Left hindlimb (tissue), 1 donor: Measurements from ENCODE around the gene CLIC5.

ENCODE experiments used
- DNase-seq: peaks from one replicate; pipeline ENCODE4 v3.0.0-alpha.2; 2018

The CLIC5 gene

DNA sequence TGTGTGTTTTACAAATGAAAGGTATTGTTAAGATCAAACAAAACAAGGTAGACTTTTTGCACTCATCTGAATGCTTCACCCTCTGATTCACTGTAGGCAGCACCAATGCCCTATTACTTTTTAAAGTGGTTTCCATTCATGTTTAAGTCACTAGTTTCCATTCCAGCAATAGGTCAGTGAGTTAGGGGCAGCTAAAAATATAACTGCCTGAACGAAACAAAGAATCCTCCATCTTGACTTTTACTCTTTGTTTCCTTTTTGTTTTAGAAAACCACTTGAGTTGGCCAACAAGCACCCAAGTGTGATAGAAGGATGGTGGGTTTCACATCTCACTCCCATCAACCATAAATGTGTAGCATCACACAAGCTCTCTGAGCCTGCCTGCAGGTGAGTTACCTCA is 25.5 kb downstream of the CLIC5 start:
- no peak for DNase-seq

DNA sequence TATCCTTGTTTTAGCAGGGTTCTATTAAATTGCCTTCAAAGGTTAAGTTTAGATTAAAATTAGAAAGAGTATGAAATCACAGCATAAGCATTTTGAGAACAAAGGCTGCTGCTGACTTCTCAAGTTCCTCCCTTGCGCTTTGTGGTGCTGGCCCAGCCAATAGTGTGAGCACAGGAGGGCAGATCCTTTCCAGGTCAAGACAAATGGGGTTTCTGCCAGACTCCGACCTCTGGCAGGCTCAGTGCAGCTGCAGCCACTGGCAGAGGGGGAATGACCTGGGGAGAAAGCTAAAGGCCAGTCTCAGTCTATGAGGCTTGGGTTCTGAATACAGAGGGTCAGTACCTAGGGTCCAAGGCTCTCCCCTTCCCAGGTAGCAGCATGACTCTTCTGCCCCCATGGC is 27.0 kb downstream of the CLIC5 start:
- DNase-seq = no peak

DNA sequence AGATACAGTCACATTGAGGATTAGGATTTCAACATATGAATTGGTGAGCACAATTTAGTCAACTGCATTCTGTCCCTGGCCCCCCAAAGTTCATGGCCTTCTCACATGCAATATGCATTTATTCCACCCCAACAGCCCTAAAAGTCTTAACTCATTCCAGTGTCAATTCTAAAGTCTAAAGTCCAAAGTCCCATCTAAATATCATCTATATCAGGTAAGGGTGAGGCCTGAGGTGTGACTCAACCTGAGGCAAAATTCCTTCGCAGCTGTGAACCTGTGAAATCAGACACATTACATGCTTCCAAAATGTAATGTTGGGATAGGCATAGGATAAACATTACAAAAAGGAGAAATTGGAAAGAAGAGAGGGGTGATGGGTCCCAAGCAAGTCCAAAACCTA is 27.8 kb downstream of the CLIC5 start:
- no peak for DNase-seq

DNA sequence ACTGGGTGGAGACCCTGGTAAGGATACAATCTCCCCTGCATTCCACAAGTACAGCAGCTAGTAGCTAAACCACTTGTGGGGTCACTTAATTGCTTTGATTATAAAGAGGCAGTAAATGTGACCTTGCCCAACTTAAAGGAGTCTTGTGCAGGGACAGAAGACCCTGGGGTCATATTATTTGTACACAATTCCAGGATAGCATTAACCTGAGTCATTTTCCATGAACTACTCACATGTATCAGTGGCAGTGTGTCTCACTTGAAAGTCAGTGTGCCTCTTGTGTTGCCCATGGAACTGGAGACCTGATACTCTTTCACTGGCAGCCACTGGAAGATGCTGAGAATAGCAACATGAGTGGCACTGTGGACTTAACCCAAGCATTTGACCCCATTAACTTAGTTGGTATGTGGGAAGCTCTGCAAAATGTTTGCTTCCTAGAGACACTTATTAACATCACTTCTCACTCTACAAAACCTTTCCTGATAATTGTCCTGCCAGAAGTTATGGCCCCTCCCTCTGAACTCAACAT is 28.9 kb downstream of the CLIC5 start:
- no peak for DNase-seq

DNA sequence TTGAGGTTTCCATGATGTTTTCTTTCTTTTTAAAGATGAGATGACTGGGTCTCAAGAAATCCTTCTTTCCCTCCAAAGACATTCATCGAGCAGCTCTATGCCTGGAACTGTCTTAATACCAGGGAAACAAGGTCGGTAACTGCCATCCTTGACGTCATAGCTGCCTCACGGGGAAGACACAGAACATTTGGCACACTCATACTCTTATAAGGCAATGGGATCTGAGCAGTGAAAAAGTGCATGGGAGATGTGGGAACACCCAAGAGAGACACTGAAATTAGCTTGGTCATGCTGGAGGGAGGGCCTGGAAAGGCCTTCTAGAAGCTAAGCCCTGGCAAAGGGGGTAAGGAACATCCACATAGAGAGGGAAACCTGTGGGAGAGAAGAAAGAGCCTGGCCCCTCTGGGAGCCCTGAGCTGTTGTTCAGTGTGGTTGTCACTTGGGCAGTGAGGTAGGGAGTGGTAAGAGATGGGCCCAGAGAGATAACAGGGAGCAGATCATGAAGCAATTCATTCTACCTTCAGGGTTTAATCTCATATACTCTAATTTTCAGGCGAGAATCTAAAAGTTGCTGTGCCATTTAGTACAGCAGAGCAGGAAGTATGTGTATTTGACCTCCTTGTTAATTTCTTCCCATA is 30.8 kb downstream of the CLIC5 start:
- no peak for DNase-seq

DNA sequence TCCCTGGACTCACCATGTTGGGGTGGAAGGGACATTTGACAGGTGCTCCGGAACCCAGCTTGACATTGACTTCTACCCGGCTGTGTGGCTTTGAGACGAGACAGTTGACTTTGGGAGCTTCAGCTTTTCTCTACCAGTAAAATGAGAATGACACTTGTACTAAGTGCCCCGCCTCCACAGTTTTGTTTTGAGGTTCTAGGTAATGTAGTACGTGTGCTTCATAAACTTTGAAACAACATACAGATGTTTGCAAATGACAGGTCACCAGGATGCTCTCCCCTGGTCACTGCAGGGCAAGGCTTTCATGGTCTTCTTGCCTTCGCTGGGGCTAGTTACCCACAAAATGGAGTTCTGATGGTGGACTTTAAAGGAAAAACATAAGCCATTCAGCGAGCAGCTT is 31.3 kb downstream of the CLIC5 start:
- DNase-seq = no peak

DNA sequence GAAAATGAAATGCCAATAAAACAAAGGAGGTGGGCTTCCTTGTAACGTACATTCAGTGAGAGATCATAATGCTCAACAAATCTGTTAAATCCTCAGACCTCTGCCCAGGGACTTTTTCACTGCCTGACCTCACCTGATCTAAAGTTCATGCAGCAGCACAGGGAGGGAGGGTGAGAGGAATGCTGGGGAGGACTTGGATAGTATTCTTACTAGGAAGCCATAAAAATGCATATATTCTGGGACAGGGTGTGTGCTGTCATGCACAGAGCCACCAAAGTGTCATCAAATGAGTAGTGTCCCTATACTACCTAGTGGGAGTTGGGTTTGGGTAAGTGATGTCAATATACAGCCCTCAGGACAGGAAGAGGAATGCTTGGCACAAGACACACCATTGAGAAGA is 32.6 kb downstream of the CLIC5 start:
- DNase-seq = no peak

DNA sequence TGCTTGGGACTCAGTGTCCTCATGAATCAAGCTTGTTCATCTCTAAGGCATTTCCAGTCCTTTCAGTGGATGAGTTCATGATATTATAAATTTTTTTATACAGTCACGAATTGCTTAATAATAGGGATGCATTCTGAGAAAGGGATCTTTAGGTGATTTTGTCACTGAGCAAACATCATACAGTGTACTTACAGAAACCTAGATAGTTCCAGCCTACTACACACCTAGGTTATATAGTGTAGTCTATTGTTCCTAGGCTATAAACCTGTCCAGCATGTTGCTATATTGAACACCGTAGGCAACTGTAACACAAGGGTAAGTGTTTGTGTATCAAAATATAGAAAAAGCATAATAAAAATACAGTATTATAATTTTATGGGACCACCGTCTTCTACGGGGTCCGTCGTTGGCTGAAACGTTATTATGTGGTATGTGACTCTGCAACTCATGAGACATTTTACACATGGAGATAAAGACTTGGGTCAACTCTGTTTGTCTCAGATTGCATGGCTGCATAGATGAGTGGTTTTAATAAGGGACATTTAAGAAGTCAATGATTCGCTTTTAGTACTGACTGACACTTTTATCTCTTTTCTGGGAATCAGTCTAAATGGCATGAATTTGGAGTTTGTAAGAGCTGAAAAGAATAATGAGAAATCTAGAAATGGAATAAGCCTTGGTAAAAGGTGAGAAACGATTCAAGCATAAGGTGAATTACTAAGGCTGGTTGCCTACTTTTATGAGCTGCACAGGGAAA is 33.2 kb downstream of the CLIC5 start:
- no peak for DNase-seq

DNA sequence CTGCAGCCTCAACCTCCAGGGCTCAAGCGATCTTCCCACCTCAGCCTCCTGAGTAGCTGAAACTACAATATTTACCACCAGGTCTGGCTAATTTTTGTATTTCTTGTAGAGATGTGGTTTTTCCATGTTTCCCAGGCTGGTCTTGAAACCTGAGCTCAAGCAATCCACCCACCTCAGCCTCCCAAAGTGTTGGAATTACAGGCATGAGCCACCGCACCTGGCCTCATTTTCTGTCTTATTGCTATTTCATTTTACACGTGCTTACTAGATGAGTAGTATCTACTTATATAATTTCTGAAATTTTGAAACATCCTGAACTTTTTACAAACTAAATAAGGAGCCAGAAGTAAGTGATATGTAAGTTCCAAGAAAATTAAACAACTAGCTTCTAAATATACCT is 34.6 kb downstream of the CLIC5 start:
- DNase-seq = no peak

DNA sequence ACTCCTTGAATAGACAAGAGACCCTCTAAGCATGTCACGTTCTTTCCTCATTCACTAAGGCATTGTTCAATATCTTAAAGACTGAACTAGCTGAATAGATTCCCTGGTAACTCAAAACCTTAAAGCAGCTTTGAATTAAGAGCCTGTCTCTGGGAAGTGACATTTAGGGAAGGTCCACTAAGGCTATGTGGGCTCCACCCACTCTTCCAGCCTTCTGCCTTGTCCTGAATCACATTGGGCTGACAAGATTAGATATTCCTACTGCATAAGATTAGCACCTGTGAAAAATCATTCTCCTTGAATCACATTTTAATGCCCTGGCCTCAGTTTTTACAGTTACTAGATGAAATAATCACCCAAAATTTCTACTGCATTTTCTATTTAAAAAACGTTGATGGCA is 36.3 kb downstream of the CLIC5 start:
- no peak for DNase-seq

DNA sequence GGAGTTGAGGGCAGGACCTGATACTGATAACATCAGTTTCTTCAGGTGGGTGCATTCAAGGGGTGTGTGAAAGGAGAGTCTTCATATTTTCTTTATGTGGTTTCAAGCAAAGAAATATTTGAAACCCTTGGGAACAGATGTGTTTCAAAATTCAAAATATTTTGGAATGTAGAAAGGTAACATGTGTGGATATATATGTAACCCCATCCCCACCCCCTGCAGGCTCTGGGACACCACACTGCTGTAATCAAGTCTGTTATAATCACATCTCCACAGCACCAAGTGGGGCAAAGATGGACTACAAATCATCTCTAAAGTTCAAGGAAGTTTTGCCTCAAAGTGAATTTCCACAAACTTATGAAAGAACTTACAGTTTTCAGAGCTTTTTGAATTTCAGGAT is 41.1 kb downstream of the CLIC5 start:
- no peak for DNase-seq

DNA sequence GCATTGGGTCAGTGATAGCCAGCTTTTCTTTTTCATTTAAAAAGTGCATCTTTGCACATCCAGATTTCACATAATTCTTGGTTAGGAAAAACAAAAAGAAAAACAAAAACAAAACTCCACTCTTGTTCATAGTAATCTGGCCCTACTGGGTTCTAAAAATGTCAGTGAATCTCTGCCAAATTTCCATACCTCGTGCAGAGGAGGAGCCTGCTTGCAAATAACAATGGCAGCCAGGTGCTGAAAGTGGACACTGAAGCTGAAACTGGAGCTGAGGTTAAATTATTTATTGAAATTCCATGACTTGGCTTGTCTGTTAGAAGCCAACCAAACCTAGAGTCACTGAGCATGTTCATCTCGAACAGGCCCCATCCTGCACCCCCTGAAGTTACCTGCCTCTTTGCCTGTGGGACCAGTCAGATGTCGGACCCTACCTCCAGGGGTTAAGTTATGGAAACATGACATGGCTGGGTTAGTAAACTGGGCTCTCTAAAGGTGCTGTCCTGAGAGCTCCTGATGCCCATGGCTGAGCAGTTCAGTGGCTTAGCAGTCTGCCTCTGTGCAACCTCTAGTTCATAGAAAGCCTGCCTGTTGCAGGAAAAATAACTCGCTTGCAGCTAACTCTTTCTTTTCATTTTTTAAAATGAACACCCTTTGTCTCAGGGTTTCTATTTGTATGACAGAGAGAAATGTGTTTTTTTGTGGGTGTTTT is 42.7 kb downstream of the CLIC5 start:
- DNase-seq = no peak

DNA sequence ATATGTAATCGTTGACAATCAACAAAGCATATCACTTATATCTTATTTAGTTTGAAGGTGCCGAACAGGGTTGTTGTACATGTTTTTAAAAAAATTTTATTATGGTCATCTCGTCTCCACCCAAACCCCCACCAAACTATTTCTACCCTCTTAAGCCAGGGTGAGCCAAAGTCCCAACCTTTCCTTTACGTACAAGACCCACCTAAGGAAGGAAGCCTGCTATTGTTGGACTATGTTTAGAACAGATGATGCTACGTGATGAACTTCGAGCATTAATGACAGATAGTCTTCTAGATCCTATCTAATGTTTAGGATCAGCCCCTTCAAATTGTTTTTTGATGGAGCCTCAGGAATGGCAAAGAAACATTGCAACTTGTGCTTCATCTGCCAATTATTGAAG is 44.4 kb downstream of the CLIC5 start:
- no peak for DNase-seq

DNA sequence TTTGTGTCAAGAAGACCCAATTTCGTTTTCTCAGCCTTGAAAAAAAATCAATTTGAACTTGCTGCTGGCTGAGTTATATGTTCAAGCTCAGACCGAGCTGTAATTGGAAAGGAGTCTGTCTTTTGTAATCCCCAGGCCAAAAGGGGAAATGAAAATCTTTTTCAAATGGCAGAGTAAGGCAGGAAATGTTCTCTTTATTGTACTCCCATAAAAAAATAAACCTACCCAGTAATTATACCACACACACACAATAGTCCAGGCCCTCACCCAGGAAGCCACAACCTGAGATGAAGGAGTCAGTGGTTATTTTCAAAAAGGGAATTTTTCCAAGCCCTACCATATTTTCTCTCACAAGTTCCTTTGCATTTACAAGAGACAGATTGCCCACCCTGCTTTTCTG is 45.3 kb downstream of the CLIC5 start:
- DNase-seq = no peak

DNA sequence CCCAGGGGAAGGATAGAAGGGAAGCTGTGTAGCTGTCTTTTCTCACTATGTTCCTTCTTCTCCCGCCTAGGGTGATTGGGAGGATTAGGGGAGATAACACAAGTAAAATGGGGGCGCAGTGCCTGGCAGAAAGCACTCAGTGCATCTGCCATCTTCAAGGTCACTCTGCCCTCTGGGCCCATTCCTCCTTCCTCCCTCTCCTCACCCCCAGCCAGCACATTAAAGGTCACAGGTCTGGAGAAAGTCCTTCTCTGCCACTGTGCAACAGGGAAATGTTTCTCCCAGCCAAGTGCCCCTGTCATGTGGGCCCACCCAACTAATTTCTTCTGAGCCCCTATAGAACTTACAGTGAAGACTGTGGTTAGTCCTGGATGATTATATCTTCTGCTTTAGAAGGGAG is 45.8 kb downstream of the CLIC5 start:
- no peak for DNase-seq

DNA sequence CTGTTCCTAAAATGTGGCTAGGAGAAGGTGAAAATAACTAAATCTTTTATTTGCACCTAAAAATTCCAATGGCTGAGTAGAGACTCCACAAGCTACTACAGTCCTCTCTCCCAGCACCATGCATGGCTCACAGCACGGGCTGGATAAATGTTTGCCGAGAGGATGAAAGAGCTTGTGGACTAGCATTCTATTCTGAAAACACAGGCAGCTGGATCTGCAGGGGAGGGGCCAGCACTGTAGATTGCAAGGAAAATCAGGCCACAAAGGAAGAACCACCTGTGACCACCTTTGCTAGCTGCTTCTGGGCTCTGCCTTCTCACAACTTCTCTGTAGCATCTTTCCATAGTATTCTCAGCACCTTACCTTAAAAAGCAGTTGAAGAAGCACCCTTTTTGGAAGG is 46.6 kb downstream of the CLIC5 start:
- DNase-seq = no peak

DNA sequence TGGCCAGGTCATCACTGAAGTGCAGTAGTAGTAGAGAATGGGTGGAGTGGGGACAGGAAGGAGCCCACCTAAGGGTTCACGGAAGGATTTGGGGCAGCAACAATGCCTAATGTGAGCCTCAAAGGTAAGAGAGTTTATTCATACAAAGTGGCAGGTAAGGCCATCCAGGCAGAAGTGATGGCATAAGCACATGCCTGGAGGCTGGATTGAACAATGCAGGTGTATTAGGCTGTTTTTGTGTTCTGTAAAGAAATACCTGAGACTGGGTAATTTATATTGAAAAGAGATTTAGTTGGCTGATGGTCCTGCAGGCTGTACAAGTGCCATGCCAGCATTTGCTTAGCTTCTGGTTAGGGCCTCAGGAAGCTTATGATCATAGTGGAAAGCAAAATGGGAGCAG is 48.3 kb downstream of the CLIC5 start:
- no peak for DNase-seq

DNA sequence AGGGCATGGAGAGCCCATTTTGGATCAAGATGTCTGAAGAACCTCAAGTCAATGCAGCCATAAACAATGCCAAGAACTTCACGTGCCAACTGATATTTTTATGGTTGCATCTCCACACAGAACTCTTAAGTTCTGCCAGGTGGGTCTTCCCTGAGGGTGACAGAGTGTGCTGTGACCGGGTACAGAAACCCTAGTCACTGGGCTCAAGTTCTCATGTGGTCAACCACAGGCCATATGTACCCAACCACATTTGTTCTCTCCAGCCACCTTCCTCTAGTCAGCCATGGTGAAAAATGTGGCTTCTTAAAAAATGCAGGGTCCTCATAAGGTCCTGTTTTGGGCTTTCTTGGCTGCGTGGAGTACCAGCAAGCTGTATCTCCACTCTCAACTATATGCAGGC is 48.9 kb downstream of the CLIC5 start:
- no peak for DNase-seq

DNA sequence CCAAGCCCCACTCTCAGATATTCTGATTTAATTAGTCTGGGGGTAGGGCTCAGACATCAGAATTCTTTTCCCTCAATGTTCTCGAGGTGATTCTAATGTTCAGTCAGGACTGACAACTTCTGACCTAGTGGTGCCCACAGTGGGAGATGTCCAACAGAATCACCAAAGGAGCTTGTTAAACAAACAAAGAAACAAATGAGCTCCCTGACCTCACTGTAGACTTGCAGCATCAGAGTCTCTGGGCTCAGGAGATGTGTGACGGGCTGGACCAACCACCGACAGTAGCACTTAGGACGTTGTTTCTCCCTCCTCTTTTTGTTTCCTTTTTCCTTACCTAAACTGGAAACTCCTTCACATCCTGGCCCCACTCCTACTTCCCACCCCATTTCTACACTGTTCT is 49.3 kb downstream of the CLIC5 start:
- no peak for DNase-seq

DNA sequence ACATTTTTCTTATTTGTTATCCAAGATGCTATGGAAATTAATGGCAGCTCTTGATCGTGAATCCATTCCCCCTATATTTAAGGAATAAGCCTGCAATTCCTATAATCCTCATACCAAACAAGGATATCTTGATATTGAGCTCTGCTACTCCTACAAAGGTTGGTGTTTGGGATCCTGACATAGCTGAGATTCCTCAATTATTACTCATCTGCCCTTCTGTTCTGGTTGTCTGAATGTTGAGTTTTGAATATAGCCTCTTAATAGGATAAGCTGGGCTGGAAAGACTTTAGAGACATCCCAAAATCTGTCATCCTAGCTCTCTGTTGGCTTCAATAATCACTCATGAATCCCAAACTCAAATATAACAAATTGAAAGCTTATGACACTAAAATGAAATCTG is 49.9 kb downstream of the CLIC5 start:
- no peak for DNase-seq

DNA sequence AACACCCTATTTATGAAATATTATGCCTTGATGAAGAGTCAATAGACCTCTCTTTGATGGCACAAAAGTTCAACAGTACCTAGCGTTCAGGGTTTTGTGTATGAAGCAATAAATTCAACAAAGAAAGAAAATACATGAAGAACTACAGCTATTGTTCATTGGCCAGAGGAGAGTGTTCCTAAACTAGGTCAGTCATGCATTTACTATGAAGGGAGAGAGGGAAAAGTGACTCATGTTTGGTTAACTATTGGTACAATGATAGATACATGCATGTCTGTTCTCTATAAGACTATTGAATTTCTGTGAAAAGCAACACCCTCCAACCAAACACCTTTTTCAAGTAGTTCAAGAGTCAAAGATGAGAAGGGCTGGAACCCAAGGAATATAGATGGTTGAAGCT is 50.7 kb downstream of the CLIC5 start:
- DNase-seq = no peak

DNA sequence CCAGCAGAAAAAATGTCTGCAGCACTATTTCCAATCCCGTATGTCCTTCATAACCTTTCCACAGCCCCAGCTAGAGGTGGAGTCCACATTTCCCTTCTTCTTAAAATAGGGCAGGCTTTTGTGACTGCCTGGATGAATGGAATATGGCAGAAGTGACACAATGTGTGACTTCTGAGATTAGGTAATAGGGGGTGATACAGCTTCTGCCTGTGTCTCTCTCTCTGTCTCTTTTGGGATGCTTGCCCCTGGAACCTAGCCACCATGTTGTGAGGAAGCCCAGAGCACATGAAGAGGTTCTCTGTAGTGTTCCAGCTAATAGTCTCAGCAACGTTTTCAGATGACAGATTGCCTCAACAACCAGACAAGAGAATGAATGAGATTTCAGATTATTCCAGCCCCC is 51.4 kb downstream of the CLIC5 start:
- DNase-seq = no peak

DNA sequence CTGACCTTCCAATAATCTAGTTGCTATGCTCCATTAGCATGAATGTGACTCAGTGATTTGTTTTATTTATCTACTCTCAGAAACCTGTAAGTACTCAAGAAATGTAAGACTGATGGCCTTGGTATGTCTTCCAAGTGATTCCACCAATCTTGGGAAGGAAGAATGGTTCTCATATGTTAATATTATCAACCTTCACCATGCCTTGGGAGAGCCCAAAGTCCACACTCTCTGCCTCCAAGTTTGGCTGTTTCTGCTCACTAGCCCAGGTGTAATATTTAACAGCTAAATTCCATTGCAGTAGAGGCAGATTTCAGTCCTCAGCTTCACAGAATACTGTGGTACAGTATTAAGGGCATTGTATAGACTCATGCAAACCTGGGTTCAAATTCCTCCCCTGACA is 51.8 kb downstream of the CLIC5 start:
- DNase-seq = no peak

DNA sequence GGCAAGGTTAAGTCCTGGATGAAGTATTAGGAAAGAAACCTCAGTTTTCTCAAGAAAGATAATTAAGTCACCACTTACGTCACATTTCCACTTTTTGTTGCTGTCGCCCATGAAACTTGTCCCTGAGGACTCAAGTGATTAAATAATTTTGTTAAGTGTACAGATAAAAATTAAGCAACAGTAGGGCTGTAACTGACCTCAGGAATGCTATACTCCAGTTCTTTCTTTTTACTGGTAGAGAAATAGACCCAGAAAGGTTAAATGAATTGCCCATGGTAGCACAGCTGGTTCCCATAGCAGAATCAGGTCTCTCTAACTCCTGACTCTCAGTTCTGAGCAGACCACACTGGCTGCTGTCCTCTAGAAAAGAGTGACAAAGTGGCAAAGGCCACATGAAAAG is 54.5 kb downstream of the CLIC5 start:
- no peak for DNase-seq
